ENCODE measurements around the gene PDE6G.

The PDE6G gene

GRCh38 chr17:81693509-81694210 is 37.3 kb upstream of the PDE6G start:
- no peak for FAIRE-seq
- TF ChIP-seq CTCF (IDR thresholded peaks at IDR 0.05; ENCODE audit: insufficient read depth, missing control alignments), result peak; percentile 24
- no peak for DNase-seq (ENCODE audit: insufficient read length, low spot score)

DNA sequence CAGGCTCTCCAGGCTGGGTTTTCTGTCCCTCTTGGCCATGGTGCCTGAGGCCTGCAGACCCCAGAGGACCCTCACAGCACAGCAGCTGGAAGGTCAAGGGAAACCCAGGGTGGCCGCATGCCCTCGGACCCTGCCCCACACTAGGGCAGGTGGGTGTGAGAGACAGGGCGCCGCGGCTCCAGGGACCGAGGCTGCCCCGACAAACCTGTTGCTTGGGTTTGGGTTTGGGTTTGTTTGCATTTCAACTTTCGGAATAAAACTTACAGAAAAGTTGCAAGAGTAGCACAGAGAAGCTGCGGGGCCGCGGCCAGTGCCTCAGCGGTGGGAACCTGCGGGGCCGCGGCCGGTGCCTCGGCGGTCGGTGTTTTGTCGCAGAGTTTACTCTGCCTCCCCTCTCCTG is 35.3 kb upstream of the PDE6G start:
- DNase-seq (ENCODE audit: insufficient read length, low spot score) (no peak), FAIRE-seq (no peak)
- no peak for TF ChIP-seq CTCF (IDR thresholded peaks at IDR 0.05; ENCODE audit: insufficient read depth, missing control alignments)

- DNase-seq (ENCODE audit: insufficient read length, low spot score) (no peak), FAIRE-seq (no peak)
- no peak for TF ChIP-seq CTCF (IDR thresholded peaks at IDR 0.05; ENCODE audit: insufficient read depth, missing control alignments)
Measured at GRCh38 chr17:81691196-81691595, 34.9 kb upstream of the PDE6G start.

- FAIRE-seq (no peak), DNase-seq (ENCODE audit: insufficient read length, low spot score) (no peak)
- no peak for TF ChIP-seq CTCF (IDR thresholded peaks at IDR 0.05; ENCODE audit: insufficient read depth, missing control alignments)
Measured at GRCh38 chr17:81690549-81690948, 34.2 kb upstream of the PDE6G start.

DNA sequence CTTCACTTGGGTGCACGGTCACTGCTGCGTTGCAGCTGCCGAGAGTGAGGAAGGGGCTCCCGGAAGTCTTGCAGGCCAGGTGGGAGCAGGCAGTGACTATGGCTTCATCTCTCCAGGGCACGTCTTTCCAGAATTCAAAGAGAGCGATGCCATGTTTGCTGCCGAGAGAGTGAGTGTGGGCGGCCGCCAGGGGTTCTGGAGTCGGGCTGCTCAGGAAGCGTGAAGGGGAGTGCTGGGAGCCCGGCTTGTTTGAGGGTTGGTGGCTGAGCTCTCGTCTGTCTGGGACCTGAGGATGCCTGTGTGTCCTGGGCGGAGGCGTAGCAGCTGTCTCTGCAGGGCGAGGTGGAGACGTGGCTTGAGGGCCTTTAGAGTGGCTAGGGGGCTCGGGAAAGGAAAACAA is 33.7 kb upstream of the PDE6G start:
- no peak for FAIRE-seq
- TF ChIP-seq CTCF (IDR thresholded peaks at IDR 0.05; ENCODE audit: insufficient read depth, missing control alignments), result no peak
- no peak for DNase-seq (ENCODE audit: insufficient read length, low spot score)

- DNase-seq (ENCODE audit: insufficient read length, low spot score) (no peak), FAIRE-seq (no peak)
- no peak for TF ChIP-seq CTCF (IDR thresholded peaks at IDR 0.05; ENCODE audit: insufficient read depth, missing control alignments)
Measured at GRCh38 chr17:81688616-81689015, 32.3 kb upstream of the PDE6G start.

GRCh38 chr17:81687770-81688541 is 31.6 kb upstream of the PDE6G start:
- FAIRE-seq (no peak), DNase-seq (ENCODE audit: insufficient read length, low spot score) (no peak)
- no peak for TF ChIP-seq CTCF (IDR thresholded peaks at IDR 0.05; ENCODE audit: insufficient read depth, missing control alignments)
